Iris pigment epithelial cell (primary cell): ENCODE measurements around the gene KRT9.
"Not testable (repeated sequence)": the region's sequence is repeated elsewhere in the genome, so short reads cannot be mapped to it uniquely, and the experiment has no call there.

ENCODE experiments used
- DNase-seq: peaks from one replicate; pipeline ENCODE4 v3.0.0-alpha.2; 2011; ENCODE audit warnings: low read depth

The KRT9 gene

GRCh38 chr17:41546819-41547218, 25.0 kb downstream of the KRT9 start:
- DNase-seq = no peak

GRCh38 chr17:41545829-41546410, 25.9 kb downstream of the KRT9 start:
- no peak for DNase-seq

- DNase-seq = no peak
These were observed 26.9 kb downstream of the KRT9 start for GRCh38 chr17:41544935-41545334.

GRCh38 chr17:41544491-41544892, 27.4 kb downstream of the KRT9 start:
- no peak for DNase-seq

GRCh38 chr17:41542786-41543185, 29.1 kb downstream of the KRT9 start:
- DNase-seq = not testable (repeated sequence)

GRCh38 chr17:41542357-41542756, 29.5 kb downstream of the KRT9 start:
- DNase-seq = no peak

- no peak for DNase-seq
These were observed 30.8 kb downstream of the KRT9 start for GRCh38 chr17:41540921-41541625.

GRCh38 chr17:41539979-41540701, 31.7 kb downstream of the KRT9 start:
- no peak for DNase-seq

GRCh38 chr17:41539071-41539492, 32.8 kb downstream of the KRT9 start:
- no peak for DNase-seq

- no peak for DNase-seq
These were observed 33.3 kb downstream of the KRT9 start for GRCh38 chr17:41538565-41538991.

- DNase-seq = peak; percentile 48
These were observed 33.9 kb downstream of the KRT9 start for GRCh38 chr17:41537990-41538389.

GRCh38 chr17:41537614-41537954, 34.3 kb downstream of the KRT9 start:
- no peak for DNase-seq

- no peak for DNase-seq
These were observed 34.9 kb downstream of the KRT9 start for GRCh38 chr17:41536741-41537613.

GRCh38 chr17:41535764-41536481, 35.9 kb downstream of the KRT9 start:
- DNase-seq = no peak

GRCh38 chr17:41534899-41535546, 36.8 kb downstream of the KRT9 start:
- no peak for DNase-seq

GRCh38 chr17:41533613-41534012, 38.2 kb downstream of the KRT9 start:
- no peak for DNase-seq

- DNase-seq = no peak
These were observed 38.8 kb downstream of the KRT9 start for GRCh38 chr17:41532947-41533570.

GRCh38 chr17:41531993-41532392, 39.9 kb downstream of the KRT9 start:
- no peak for DNase-seq

- DNase-seq = peak; percentile 96
These were observed 41.5 kb downstream of the KRT9 start for GRCh38 chr17:41530062-41531048.
